PC-9 (cell line): ENCODE results near the gene LGI1.

Experiments used
- CTCF ChIP-seq: fragments of 200-600 bp; sonication (generic); conservative IDR thresholded peaks from 2 replicates; pipeline ENCODE4 v1.6.1; 2017; ENCODE audit warnings: mixed run types, antibody characterized with exemption, mild to moderate bottlenecking, moderate library complexity
- EZH2 ChIP-seq: fragments of 200-600 bp; sonication (generic); IDR thresholded peaks from 2 replicates; pipeline ENCODE4 v1.8.0; 2017; ENCODE audit warnings: antibody characterized with exemption, low read depth

- TF ChIP-seq CTCF (no peak), EZH2 (no peak)
Measured at GRCh38 chr10:93797825-93798224, 40.1 kb downstream of the LGI1 start.
